CD14-positive monocyte (primary cell): ENCODE results near the gene SMAD6. TPM values are rescaled to one million over a fixed set of nuclear protein-coding genes. Genes with fewer than 3 reads are reported as not detected.

Experiments used
- DNase-seq, 3 donors: peaks; one replicate each; pipeline ENCODE4 v3.0.0-alpha.2; 2011 to 2022
- H2AFZ ChIP-seq: 2 replicates; pipeline ENCODE4 v1.6.0; 2012; ENCODE audit warnings: mild to moderate bottlenecking, low read depth, low read length, inconsistent platforms; ENCODE audit not compliant: insufficient read depth, poor library complexity, severe bottlenecking
- H3K27ac ChIP-seq, 2 donors: 1 replicate in 1 of 2; 2 replicates in 1 of 2; pipeline ENCODE4 v1.5.1; 2012 to 2013; ENCODE audit warnings: low read length in 2 of 2, control low read depth in 1 of 2, inconsistent platforms in 1 of 2, low read depth in 1 of 2, mild to moderate bottlenecking in 1 of 2
- H3K27me3 ChIP-seq, 2 donors: one replicate each; pipeline versions ENCODE4 v1.6.0 to v1.6.1; 2011 to 2013; ENCODE audit warnings: low read length in 2 of 2; ENCODE audit not compliant: control insufficient read depth in 2 of 2, insufficient read depth in 2 of 2
- H3K36me3 ChIP-seq, 2 donors: replicated peaks in 1 of 2; 1 replicate in 1 of 2; 2 replicates in 1 of 2; pipeline versions ENCODE4 v1.5.1 to v1.6.1; 2012 to 2013; ENCODE audit warnings: low read length in 2 of 2, control low read depth in 1 of 2, inconsistent platforms in 1 of 2, mild to moderate bottlenecking in 1 of 2; ENCODE audit not compliant: insufficient read depth in 2 of 2, control insufficient read depth in 1 of 2
- H3K4me1 ChIP-seq, 2 donors: 1 replicate in 1 of 2; 2 replicates in 1 of 2; pipeline versions ENCODE4 v1.5.1 to v1.6.1; 2012 to 2013; ENCODE audit warnings: low read length in 2 of 2, control low read depth in 1 of 2, inconsistent platforms in 1 of 2, mild to moderate bottlenecking in 1 of 2, moderate library complexity in 1 of 2; ENCODE audit not compliant: insufficient read depth in 2 of 2, control insufficient read depth in 1 of 2
- H3K4me2 ChIP-seq: replicated peaks from 2 replicates; pipeline ENCODE3; 2012; ENCODE audit warnings: low read length, moderate library complexity, mild to moderate bottlenecking; ENCODE audit not compliant: poor library complexity, severe bottlenecking; ENCODE audit errors: extremely low read depth
- H3K4me3 ChIP-seq, 3 experiments: fragments of 200-600 bp in 1 of 3; sonication (generic) in 1 of 3; replicated peaks in 1 of 3; 1 replicate in 2 of 3; 2 replicates in 1 of 3; pipeline ENCODE4 v1.5.1; 2011 to 2013; ENCODE audit warnings: low read length in 3 of 3, mild to moderate bottlenecking in 3 of 3, control low read depth in 2 of 3, low read depth in 2 of 3, inconsistent platforms in 1 of 3, moderate library complexity in 1 of 3
- H3K79me2 ChIP-seq: 2 replicates; pipeline ENCODE4 v1.6.0; 2012; ENCODE audit warnings: mild to moderate bottlenecking, control low read depth, inconsistent platforms, low read length, moderate library complexity; ENCODE audit not compliant: insufficient read depth
- H3K9ac ChIP-seq: 2 replicates; pipeline ENCODE4 v1.6.0; 2017; ENCODE audit warnings: low read length, mild to moderate bottlenecking; ENCODE audit not compliant: insufficient read depth, poor library complexity, severe bottlenecking
- H3K9me3 ChIP-seq, 2 donors: replicated peaks in 1 of 2; 1 replicate in 1 of 2; 2 replicates in 1 of 2; pipeline versions ENCODE4 v1.5.1 to v1.6.1; 2012 to 2013; ENCODE audit warnings: low read length in 2 of 2, control low read depth in 1 of 2; ENCODE audit not compliant: control insufficient read depth in 1 of 2, insufficient read depth in 1 of 2
- H4K20me1 ChIP-seq: 2 replicates; pipeline ENCODE4 v1.6.0; 2012; ENCODE audit warnings: mild to moderate bottlenecking, low read length, control low read depth, moderate library complexity; ENCODE audit not compliant: insufficient read depth
- H3K27ac Mint-ChIP-seq, 7 donors: one replicate each; pipeline ENCODE4 v1.8.0; 2020; ENCODE audit warnings: mild to moderate bottlenecking in 7 of 7, mixed read lengths in 7 of 7, moderate library complexity in 6 of 7, inconsistent platforms in 2 of 7
- H3K27me3 Mint-ChIP-seq, 3 donors: one replicate each; pipeline ENCODE4 v1.8.0; 2021 to 2022; ENCODE audit warnings: low read depth in 3 of 3, mild to moderate bottlenecking in 3 of 3, mixed read lengths in 3 of 3, moderate library complexity in 3 of 3, inconsistent platforms in 1 of 3
- H3K36me3 Mint-ChIP-seq, 2 donors: one replicate each; pipeline ENCODE4 v1.8.0; 2020; ENCODE audit warnings: mixed read lengths in 2 of 2, inconsistent platforms in 1 of 2, mild to moderate bottlenecking in 1 of 2
- H3K4me1 Mint-ChIP-seq: one replicate; pipeline ENCODE4 v1.8.0; 2020; ENCODE audit warnings: mild to moderate bottlenecking, mixed read lengths
- H3K4me3 Mint-ChIP-seq, 2 donors: one replicate each; pipeline ENCODE4 v1.8.0; 2020; ENCODE audit warnings: mild to moderate bottlenecking in 2 of 2, mixed read lengths in 2 of 2, moderate library complexity in 1 of 2
- H3K9me3 Mint-ChIP-seq, 7 donors: one replicate each; pipeline ENCODE4 v1.8.0; 2020 to 2022; ENCODE audit warnings: mixed read lengths in 7 of 7, mild to moderate bottlenecking in 6 of 7, moderate library complexity in 6 of 7, inconsistent platforms in 2 of 7
- CTCF ChIP-seq: fragments of 200-600 bp; IDR thresholded peaks from one replicate; pipeline ENCODE4 v1.8.0; 2022; ENCODE audit warnings: antibody characterized with exemption, mild to moderate bottlenecking
- WGBS: methylation state at CpG from one replicate; pipeline ENCODE4 v1.1.5; 2013; ENCODE audit warnings: missing lambda C conversion rate; ENCODE audit not compliant: insufficient coverage; 5-methylcytosine and 5-hydroxymethylcytosine counted together
- intact Hi-C, 2 donors: fragments of 100-400 bp; cut with micrococcal nuclease; formaldehyde crosslinking; loops; one replicate each; pipeline versions ENCODE4 v1.15.0 to v1.15.1; 2023
- polyA plus RNA-seq, 3 donors: library from polyadenylated mRNA; depleted of rRNA in 1 of 3; unstranded in 2 of 3; stranded (reverse) in 1 of 3; fragments of 300-500 nt in 2 of 3; fragments of >200 nt in 1 of 3; fragmentation: Illumina TruSeq in 2 of 3; gene quantifications; 1 replicate in 2 of 3; 2 replicates in 1 of 3; pipeline ENCODE4 v1.2.3, GENCODE V29; 2012 to 2021

The SMAD6 gene
- polyA plus RNA-seq, 3 donors: 0.31 TPM; not detected in 2

GRCh38 chr15:66654361-66654738, 47.7 kb upstream of the SMAD6 start:
- no peak overlapping the region for H3K9ac ChIP-seq
- no peak overlapping the region for H3K4me3 ChIP-seq
- no peaks in the 10 kb centered on the region for H3K79me2 ChIP-seq
- DNase-seq: no peak
- H3K27me3 ChIP-seq: peaks cover 0 to 12% of the 10 kb centered on the region in 2 donors
- H2AFZ ChIP-seq: peak overlapping the region; percentile 56
- no peaks in the 10 kb centered on the region for H3K36me3 ChIP-seq
- H3K4me3 Mint-ChIP-seq: peak overlapping the region in 1 of 2 donors; percentile 17
- intact Hi-C loops: no loop called here
- no peak overlapping the region for H3K27ac ChIP-seq
- H3K9me3 ChIP-seq: no peaks in the 10 kb centered on the region
- peaks cover 6 to 29% (median 19%) of the 10 kb centered on the region in 3 donors for H3K27me3 Mint-ChIP-seq
- no peak overlapping the region for H3K4me2 ChIP-seq
- 75% methylated on average over 11 of the region's 12 CpGs for WGBS
- peaks cover 0 to 3% (median 0%) of the 10 kb centered on the region in 7 donors for H3K9me3 Mint-ChIP-seq
- H3K27ac Mint-ChIP-seq: no peak overlapping the region
- H3K4me1 ChIP-seq: peaks cover 2 to 5% of the 10 kb centered on the region in 2 donors
- H3K4me1 Mint-ChIP-seq: peaks cover 13% of the 10 kb centered on the region
- H3K36me3 Mint-ChIP-seq: peaks cover 0 to 1% of the 10 kb centered on the region in 2 donors
- no peaks in the 10 kb centered on the region for H4K20me1 ChIP-seq
- no peak for TF ChIP-seq CTCF

- peaks cover 0 to 12% of the 10 kb centered on the region in 2 donors for H3K27me3 ChIP-seq
- DNase-seq: no peak
- peaks cover 2 to 5% of the 10 kb centered on the region in 2 donors for H3K4me1 ChIP-seq
- peak overlapping the region; percentile 49 for H3K4me2 ChIP-seq
- intact Hi-C loops: no loop called here
- no peaks in the 10 kb centered on the region for H3K36me3 ChIP-seq
- H3K9me3 ChIP-seq: no peaks in the 10 kb centered on the region
- peak overlapping the region; percentile 56 for H2AFZ ChIP-seq
- no peaks in the 10 kb centered on the region for H3K79me2 ChIP-seq
- Mint-ChIP-seq H3K36me3 (peaks cover 0 to 1% of the 10 kb centered on the region in 2 donors), H3K4me1 (peaks cover 16% of the 10 kb centered on the region), H3K4me3 (peak overlapping the region; percentile 47 to 80), H3K27ac (no peak overlapping the region), H3K9me3 (peaks cover 0 to 3% (median 0%) of the 10 kb centered on the region in 7 donors), H3K27me3 (peaks cover 6 to 29% (median 19%) of the 10 kb centered on the region in 3 donors)
- 52% methylated on average over 16 of the region's 45 CpGs for WGBS
- no peak overlapping the region for H3K4me3 ChIP-seq
- no peak for TF ChIP-seq CTCF
- no peak overlapping the region for H3K27ac ChIP-seq
- no peaks in the 10 kb centered on the region for H4K20me1 ChIP-seq
- peak overlapping the region; percentile 21 for H3K9ac ChIP-seq
Observed at GRCh38 chr15:66654739-66655375, 47.2 kb upstream of the SMAD6 start.
